MCF 10A (cell line): ENCODE results near the gene GALNT5. TPM values are rescaled to one million over a fixed set of nuclear protein-coding genes. Genes with fewer than 3 reads are reported as not detected.

Experiments used
- BruUV-seq: library from RNA; stranded (reverse); fragments of 400-500 nt; replicated peaks from 2 replicates; lab custom pipeline; 2021; lab: Mats Ljungman, UMichigan
- CTCF ChIA-PET: fragments of 300-600 bp; sonication (Branson Sonifier 250); formaldehyde crosslinking; extraction: SDS; loops from one replicate; lab custom pipeline; 2021; ENCODE audit warnings: antibody characterized with exemption, inconsistent platforms; lab: Yijun Ruan, JAX
- POLR2A ChIA-PET: fragments of 300-600, 350-650 bp; sonication (Branson Sonifier 250); formaldehyde crosslinking; extraction: SDS; loops from one replicate; lab custom pipeline; 2020; ENCODE audit warnings: antibody characterized with exemption, inconsistent platforms; lab: Yijun Ruan, JAX
- DNase-seq: peaks from one replicate; pipeline ENCODE4 v3.0.0-alpha.2; 2018; ENCODE audit not compliant: unreplicated experiment
- H3K27ac Mint-ChIP-seq: one replicate; pipeline ENCODE4 v1.8.0; 2022; ENCODE audit warnings: mild to moderate bottlenecking, low read depth, mixed read lengths; ENCODE audit not compliant: unreplicated experiment
- H3K27me3 Mint-ChIP-seq: one replicate; pipeline ENCODE4 v1.8.0; 2022; ENCODE audit warnings: mixed read lengths; ENCODE audit not compliant: insufficient read depth, unreplicated experiment
- H3K36me3 Mint-ChIP-seq: one replicate; pipeline ENCODE4 v1.8.0; 2022; ENCODE audit warnings: mild to moderate bottlenecking, moderate library complexity, mixed read lengths; ENCODE audit not compliant: insufficient read depth, unreplicated experiment
- H3K4me1 Mint-ChIP-seq: one replicate; pipeline ENCODE4 v1.8.0; 2022; ENCODE audit warnings: mixed read lengths; ENCODE audit not compliant: insufficient read depth, unreplicated experiment
- H3K4me3 Mint-ChIP-seq: one replicate; pipeline ENCODE4 v1.8.0; 2022; ENCODE audit warnings: mild to moderate bottlenecking, moderate library complexity, mixed read lengths; ENCODE audit not compliant: unreplicated experiment
- H3K9me3 Mint-ChIP-seq: one replicate; pipeline ENCODE4 v1.8.0; 2022; ENCODE audit warnings: mixed read lengths; ENCODE audit not compliant: unreplicated experiment
- CTCF ChIP-seq: fragments of 200-600 bp; IDR thresholded peaks from one replicate; pipeline ENCODE4 v1.8.0; 2022; ENCODE audit warnings: antibody characterized with exemption, mild to moderate bottlenecking; ENCODE audit not compliant: unreplicated experiment
- intact Hi-C: fragments of 100-400 bp; cut with micrococcal nuclease; formaldehyde crosslinking; loops from 2 replicates; pipeline ENCODE4 v1.14.1; 2022
- total RNA-seq: library from RNA; stranded (reverse); gene quantifications from 2 replicates; pipeline ENCODE4 v1.2.3, GENCODE V29; 2022

GALNT5 gene
- total RNA-seq, 1 experiment from 2014 or later = not detected

- BruUV-seq = no TSS peak
- no peak overlapping the region for H3K27ac Mint-ChIP-seq
Measured at GRCh38 chr2:157255746-157256145, 1.8 kb upstream of the GALNT5 start.

GRCh38 chr2:157256626-157257025 lies 879 bp upstream of the GALNT5 start:
- intact Hi-C loops = no loop called here
- Mint-ChIP-seq H3K27me3 (no peaks in the 10 kb centered on the region), H3K9me3 (no peaks in the 10 kb centered on the region), H3K4me1 (peaks cover 14% of the 10 kb centered on the region), H3K27ac (no peak overlapping the region), H3K36me3 (no peaks in the 10 kb centered on the region), H3K4me3 (no peak overlapping the region)
- no peak for DNase-seq
- POLR2A ChIA-PET = no interaction called here
- CTCF ChIA-PET = interaction anchor here (0.7 kb wide), 1 partner anchor 9 kb away, joined by 3 read pairs; no protein-coding TSS in a partner anchor
- no TSS peak for BruUV-seq
- TF ChIP-seq CTCF = no peak

More at GRCh38 chr2:157255746-157256145, 1.8 kb upstream of the GALNT5 start:
- Mint-ChIP-seq H3K36me3 (no peaks in the 10 kb centered on the region), H3K27me3 (no peaks in the 10 kb centered on the region), H3K4me3 (no peak overlapping the region), H3K4me1 (peaks cover 5% of the 10 kb centered on the region), H3K9me3 (no peaks in the 10 kb centered on the region)
- POLR2A ChIA-PET = no interaction called here
- CTCF ChIA-PET = interaction anchor here (0.7 kb wide), 1 partner anchor 50 kb away, joined by 3 read pairs; no protein-coding TSS in a partner anchor
- intact Hi-C loops = no loop called here
- DNase-seq = no peak
- no peak for TF ChIP-seq CTCF

GRCh38 chr2:157258520-157259326 lies 1.2 kb downstream of the GALNT5 start:
- intact Hi-C loops = no loop called here
- H3K4me3 Mint-ChIP-seq = no peak overlapping the region
- H3K36me3 Mint-ChIP-seq = no peaks in the 10 kb centered on the region
- POLR2A ChIA-PET = no interaction called here
- peaks cover 14% of the 10 kb centered on the region for H3K4me1 Mint-ChIP-seq
- no peaks in the 10 kb centered on the region for H3K9me3 Mint-ChIP-seq
- no peaks in the 10 kb centered on the region for H3K27me3 Mint-ChIP-seq
- no peak for TF ChIP-seq CTCF
- CTCF ChIA-PET = no interaction called here
- no peak for DNase-seq
- BruUV-seq = no TSS peak
- H3K27ac Mint-ChIP-seq = no peak overlapping the region

GRCh38 chr2:157259386-157259785 lies 1.9 kb downstream of the GALNT5 start:
- intact Hi-C loops = no loop called here
- Mint-ChIP-seq H3K27ac (no peak overlapping the region), H3K4me3 (no peak overlapping the region), H3K4me1 (peaks cover 14% of the 10 kb centered on the region), H3K36me3 (no peaks in the 10 kb centered on the region), H3K27me3 (no peaks in the 10 kb centered on the region), H3K9me3 (no peaks in the 10 kb centered on the region)
- ChIA-PET POLR2A (interaction anchor here (3.4 kb wide), 1 partner anchor 12 kb away, joined by 30 read pairs; no protein-coding TSS in a partner anchor), CTCF (no interaction called here)
- no peak for DNase-seq
- BruUV-seq = no TSS peak
- no peak for TF ChIP-seq CTCF
